G401.6 (cell line): ENCODE data around the gene OR8B3.

Source experiments
- FAIRE-seq: peaks from 2 replicates; lab custom pipeline; 2012; peaks lifted over from hg19 to GRCh38; lab: Jason Lieb, UNC

OR8B3 gene

GRCh38 chr11:124359566-124359965 lies 39.3 kb downstream of the OR8B3 start:
- no peak for FAIRE-seq

DNA sequence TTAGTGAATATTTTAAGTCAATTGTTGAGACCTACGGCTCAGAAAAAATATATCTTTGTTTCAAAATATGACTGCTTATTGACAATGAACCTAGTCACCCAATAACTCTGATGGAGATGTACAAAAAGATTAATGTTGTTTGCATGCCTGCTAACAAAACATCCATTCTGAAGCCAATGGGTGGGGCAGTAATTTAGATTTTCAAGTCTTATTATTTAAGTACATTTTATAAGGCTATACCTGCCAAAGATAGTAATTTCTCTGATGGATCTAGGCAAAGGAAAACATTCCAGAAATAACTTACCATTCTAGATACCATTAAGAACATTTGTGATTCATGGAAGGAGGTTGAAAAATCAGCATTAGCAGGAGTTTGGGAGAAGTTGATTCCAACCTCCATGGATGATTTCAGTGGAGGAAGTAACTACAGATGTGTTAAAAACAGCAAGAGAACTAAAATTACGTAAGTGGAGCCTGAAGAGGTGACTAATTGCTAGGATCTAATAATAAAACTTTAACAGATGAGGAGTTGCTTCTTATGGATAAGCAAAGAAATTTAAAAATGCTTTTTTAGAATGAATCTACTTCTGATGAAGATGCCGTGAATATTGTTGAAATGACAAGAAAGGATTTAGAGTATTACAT lies 52.4 kb downstream of the OR8B3 start:
- no peak for FAIRE-seq
